Transverse colon (tissue), 4 donors: Measurements from ENCODE around the gene ERCC6L2. TPM values are rescaled to one million over a fixed set of nuclear protein-coding genes. Genes with fewer than 3 reads are reported as not detected.
A peak's percentile ranks its signal among the peaks of the same experiment; 100 is the strongest.

ENCODE experiments used
- DNase-seq: peaks from one replicate; pipeline ENCODE4 v3.0.0-alpha.2; 2019
- H3K27ac ChIP-seq, 4 donors: fragments of 200-600 bp; sonication (generic); 2 replicates each; pipeline ENCODE4 v1.5.1; 2016 to 2018; ENCODE audit warnings: inconsistent platforms in 4 of 4
- H3K27me3 ChIP-seq: fragments of 200-600 bp; sonication (generic); 2 replicates; pipeline ENCODE4 v1.5.1; 2017; ENCODE audit warnings: inconsistent platforms
- H3K36me3 ChIP-seq, 4 donors: fragments of 200-600 bp; sonication (generic); 2 replicates each; pipeline ENCODE4 v1.5.1; 2017 to 2019; ENCODE audit warnings: inconsistent platforms in 4 of 4
- H3K4me1 ChIP-seq, 4 donors: fragments of 200-600 bp; sonication (generic); 2 replicates each; pipeline ENCODE4 v1.5.1; 2017 to 2020; ENCODE audit warnings: inconsistent platforms in 4 of 4
- H3K4me3 ChIP-seq, 4 donors: fragments of 200-600 bp; sonication (generic); 1 replicate in 1 of 4; 2 replicates in 3 of 4; pipeline versions ENCODE4 v1.5.1 to v1.6.1; 2017 to 2019; ENCODE audit warnings: inconsistent platforms in 4 of 4
- H3K9me3 ChIP-seq, 2 donors: fragments of 200-600 bp; sonication (generic); 2 replicates each; pipeline ENCODE4 v1.5.1; 2017 to 2019; ENCODE audit warnings: inconsistent platforms in 2 of 2
- CTCF ChIP-seq, 5 experiments: fragments of 200-600 bp in 3 of 5; fragments of 450-650 bp in 2 of 5; sonication (generic) in 3 of 5; IDR thresholded peaks; 1 replicate in 2 of 5; 2 replicates in 3 of 5; pipeline ENCODE4 v1.5.1; 2016 to 2017; ENCODE audit warnings: antibody characterized with exemption in 5 of 5, inconsistent platforms in 3 of 5, mild to moderate bottlenecking in 2 of 5, moderate library complexity in 1 of 5
- EP300 ChIP-seq: sonication (generic); formaldehyde crosslinking; IDR thresholded peaks from one replicate; pipeline ENCODE4 v1.6.1; 2017; ENCODE audit warnings: antibody characterized with exemption, low read depth
- POLR2A ChIP-seq: fragments of 450-650 bp; IDR thresholded peaks from one replicate; pipeline ENCODE4 v1.6.1; 2016; ENCODE audit warnings: antibody characterized with exemption, mild to moderate bottlenecking, moderate library complexity
- POLR2AphosphoS5 ChIP-seq, 3 donors: sonication (generic); formaldehyde crosslinking; IDR thresholded peaks; one replicate each; pipeline ENCODE4 v1.6.1; 2016; ENCODE audit warnings: antibody characterized with exemption in 3 of 3
- WGBS, 2 donors: methylation state at CpG; one replicate each; pipeline ENCODE4 v1.1.5; 2018; ENCODE audit warnings: low coverage in 1 of 2; 5-methylcytosine and 5-hydroxymethylcytosine counted together
- in situ Hi-C, 4 donors: fragments of 200-750 bp; cut with MboI; loops; one replicate each; pipeline versions ENCODE4 v1.15.0 to v1.15.1; 2017; ENCODE audit warnings: low sequenced_read_pairs in 3 of 4, low pct_ligation_motif_present in 1 of 4, low pct_unique_long_range_greater_than_20kb in 1 of 4
- intact Hi-C: fragments of 100-400 bp; cut with DNase I; formaldehyde crosslinking; loops from one replicate; pipeline ENCODE4 v1.15.1; 2023; ENCODE audit warnings: low total_unique reads
- total RNA-seq, 4 donors: library from RNA; depleted of rRNA; stranded (reverse); fragments of >200 nt; gene quantifications; one replicate each; pipeline ENCODE4 v1.1.0, GENCODE V29; 2016

Gene ERCC6L2
- total RNA-seq, 4 donors from 2014 or later: 62.7 to 84.6 (median 77.3) TPM

GRCh38 chr9:95833546-95834178, 41.8 kb upstream of the ERCC6L2 start:
- peak overlapping the region in 3 of 4 donors; percentile 28 to 54 (median 48) for H3K27ac ChIP-seq
- peaks cover 3 to 19% (median 13%) of the 10 kb centered on the region in 4 donors for H3K4me1 ChIP-seq
- no peaks in the 10 kb centered on the region for H3K9me3 ChIP-seq
- WGBS, 2 donors: 75 to 79% methylated on average over 5 to 6 of the region's 6 CpGs
- H3K4me3 ChIP-seq: no peak overlapping the region
- DNase-seq: no peak
- no peaks in the 10 kb centered on the region for H3K36me3 ChIP-seq
- H3K27me3 ChIP-seq: no peaks in the 10 kb centered on the region
- in situ Hi-C loops (no loop called here), intact Hi-C loops (no loop called here)
- TF ChIP-seq EP300 (no peak), POLR2AphosphoS5 (IDR thresholded peaks at IDR 0.05) (no peak), CTCF (IDR thresholded peaks at IDR 0.05) (no peak), POLR2A (no peak)

GRCh38 chr9:95834281-95834907, 41.1 kb upstream of the ERCC6L2 start:
- in situ Hi-C loops: no loop called here
- intact Hi-C loops: no loop called here
- Histone ChIP-seq H3K27ac (peak overlapping the region; percentile 5 to 54 (median 38)), H3K27me3 (no peaks in the 10 kb centered on the region), H3K9me3 (no peaks in the 10 kb centered on the region), H3K36me3 (no peaks in the 10 kb centered on the region), H3K4me3 (no peak overlapping the region), H3K4me1 (peaks cover 3 to 19% (median 13%) of the 10 kb centered on the region in 4 donors)
- 79% methylated on average over 3 of the region's 3 CpGs; no CpG with 5 or more reads in 1 of the 2 donors for WGBS, 2 donors
- no peak for TF ChIP-seq POLR2AphosphoS5 (IDR thresholded peaks at IDR 0.05)
- DNase-seq: no peak

GRCh38 chr9:95835393-95835792, 40.1 kb upstream of the ERCC6L2 start:
- in situ Hi-C loops: no loop called here
- TF ChIP-seq EP300: no peak
- TF ChIP-seq POLR2A: no peak
- no peak for TF ChIP-seq POLR2AphosphoS5 (IDR thresholded peaks at IDR 0.05)
- no peak for TF ChIP-seq CTCF (IDR thresholded peaks at IDR 0.05)
- intact Hi-C loops: no loop called here
- WGBS, 2 donors: 50 to 80% methylated on average over 2 of the region's 2 CpGs
- no peaks in the 10 kb centered on the region for H3K9me3 ChIP-seq
- H3K4me3 ChIP-seq: no peak overlapping the region
- H3K36me3 ChIP-seq: no peaks in the 10 kb centered on the region
- H3K27ac ChIP-seq: peak overlapping the region in 1 of 4 donors; percentile 11
- no peaks in the 10 kb centered on the region for H3K27me3 ChIP-seq
- peaks cover 6 to 19% (median 13%) of the 10 kb centered on the region in 4 donors for H3K4me1 ChIP-seq
- DNase-seq: no peak

GRCh38 chr9:95836072-95836471, 39.4 kb upstream of the ERCC6L2 start:
- no peak overlapping the region for H3K4me3 ChIP-seq
- in situ Hi-C loops (no loop called here), intact Hi-C loops (no loop called here)
- DNase-seq: no peak
- peaks cover 6 to 19% (median 13%) of the 10 kb centered on the region in 4 donors for H3K4me1 ChIP-seq
- H3K27me3 ChIP-seq: no peaks in the 10 kb centered on the region
- H3K36me3 ChIP-seq: no peaks in the 10 kb centered on the region
- 67 to 87% methylated on average over 1 of the region's 1 CpG for WGBS, 2 donors
- no peak overlapping the region for H3K27ac ChIP-seq
- no peaks in the 10 kb centered on the region for H3K9me3 ChIP-seq
- TF ChIP-seq EP300 (no peak), POLR2A (no peak), POLR2AphosphoS5 (IDR thresholded peaks at IDR 0.05) (no peak), CTCF (IDR thresholded peaks at IDR 0.05) (no peak)
